Thoracic aorta (tissue), 2 donors: ENCODE data around the gene TMEM106A. TPM values are rescaled to one million over a fixed set of nuclear protein-coding genes. Genes with fewer than 3 reads are reported as not detected.

Experiments
- total RNA-seq, 2 donors: library from RNA; depleted of rRNA; stranded (reverse); fragments of >200 nt; gene quantifications; one replicate each; pipeline versions ENCODE4 v1.1.0 to v1.2.3, GENCODE V29; 2016

Gene TMEM106A
- total RNA-seq, 2 donors from 2014 or later: 17.3 to 22.5 TPM

Other genes starting within 250 kb of the TMEM106A start
- 10 to 100 TPM; 26.0 to 35.5 TPM for gene AARSD1, start 247.4 kb upstream of the TMEM106A start, total RNA-seq
- gene PTGES3L, start 231.8 kb upstream of the TMEM106A start, total RNA-seq: 1 to 10 TPM; 1.5 to 2.0 TPM
- 10 to 100 TPM; 16.6 to 17.9 TPM for gene RUNDC1, start 231.3 kb upstream of the TMEM106A start, total RNA-seq
- gene RPL27, start 213.5 kb upstream of the TMEM106A start, total RNA-seq: 100 to 1,000 TPM; 535 to 569 TPM
- gene IFI35, start 205.1 kb upstream of the TMEM106A start, total RNA-seq: 10 to 100 TPM; 34.4 to 34.8 TPM
- 100 to 1,000 TPM in 1 of 2 donors, 10 to 100 TPM in 1; 91.5 to 158 TPM for gene VAT1, start 189.5 kb upstream of the TMEM106A start, total RNA-seq
- gene RND2, start 186.6 kb upstream of the TMEM106A start, total RNA-seq: 1 to 10 TPM in 1 of 2 donors, under 1 TPM in 1; 0.81 to 2.4 TPM
- 10 to 100 TPM in 1 of 2 donors, 1 to 10 TPM in 1; 8.6 to 21.1 TPM for gene BRCA1, start 86.5 kb upstream of the TMEM106A start, total RNA-seq
- 100 to 1,000 TPM in 1 of 2 donors, 10 to 100 TPM in 1; 92.1 to 101 TPM for gene NBR1, start 40.7 kb upstream of the TMEM106A start, total RNA-seq
- gene CCDC200, start 16.7 kb downstream of the TMEM106A start, total RNA-seq: not detected
- gene RNU2-1, start 22.1 kb downstream of the TMEM106A start, total RNA-seq: not detected
- 10 to 100 TPM in 1 of 2 donors, 1 to 10 TPM in 1; 3.5 to 21.0 TPM for gene ARL4D, start 187.1 kb downstream of the TMEM106A start, total RNA-seq